GM12875 (cell line): Measurements from ENCODE around the gene MIF4GD.

Experiments
- H3K4me3 ChIP-seq: one replicate; pipeline ENCODE4 v1.5.1; 2011; ENCODE audit warnings: low read depth, low read length, control low read depth
- CTCF ChIP-seq: IDR thresholded peaks from 2 replicates; pipeline ENCODE4 v1.5.1; 2011; ENCODE audit warnings: low read depth, mild to moderate bottlenecking, control low read depth, inconsistent platforms, low read length, moderate library complexity, borderline replicate concordance; ENCODE audit not compliant: insufficient read depth

The MIF4GD gene

GRCh38 chr17:75270966-75271232 is at the start of gene MIF4GD:
MIF4GD (minus strand) TSS chr17:75271231; CDS start chr17:75270195, 1,036 bp downstream.
- TF ChIP-seq CTCF, result no peak
- H3K4me3 ChIP-seq, result peak within 1 kb of the TSS; percentile 89

GRCh38 chr17:75319904-75320691 is 49.1 kb upstream of the MIF4GD start:
- no peak overlapping the region for H3K4me3 ChIP-seq

GRCh38 chr17:75318615-75319222 is 47.7 kb upstream of the MIF4GD start:
- H3K4me3 ChIP-seq, result no peak overlapping the region
- TF ChIP-seq CTCF, result no peak

More at GRCh38 chr17:75319904-75320691, 49.1 kb upstream of the MIF4GD start:
- TF ChIP-seq CTCF, result no peak

- TF ChIP-seq CTCF, result no peak
- H3K4me3 ChIP-seq, result no peak overlapping the region
Measured at GRCh38 chr17:75318211-75318610, 47.2 kb upstream of the MIF4GD start.

- H3K4me3 ChIP-seq, result no peak overlapping the region
- no peak for TF ChIP-seq CTCF
Measured at GRCh38 chr17:75317671-75318070, 46.6 kb upstream of the MIF4GD start.

- no peak overlapping the region for H3K4me3 ChIP-seq
- no peak for TF ChIP-seq CTCF
Measured at GRCh38 chr17:75316253-75316652, 45.2 kb upstream of the MIF4GD start.
